MM.1S (cell line): Measurements from ENCODE around the gene GPR158.

Experiments
- EZH2phosphoT487 ChIP-seq: fragments of 300-600 bp; sonication (generic); IDR thresholded peaks from 2 replicates; pipeline ENCODE4 v1.6.1; 2018; ENCODE audit warnings: antibody characterized with exemption, low read length
- TF ChIP-seq, protein P1 (sequence below): fragments of 300-600 bp; sonication (generic); IDR thresholded peaks from 2 replicates; pipeline ENCODE4 v1.5.1; 2016; ENCODE audit warnings: antibody characterized with exemption, low read length, mixed read lengths

- TF ChIP-seq EZH2phosphoT487: no peak
- TF ChIP-seq, protein P1, sequence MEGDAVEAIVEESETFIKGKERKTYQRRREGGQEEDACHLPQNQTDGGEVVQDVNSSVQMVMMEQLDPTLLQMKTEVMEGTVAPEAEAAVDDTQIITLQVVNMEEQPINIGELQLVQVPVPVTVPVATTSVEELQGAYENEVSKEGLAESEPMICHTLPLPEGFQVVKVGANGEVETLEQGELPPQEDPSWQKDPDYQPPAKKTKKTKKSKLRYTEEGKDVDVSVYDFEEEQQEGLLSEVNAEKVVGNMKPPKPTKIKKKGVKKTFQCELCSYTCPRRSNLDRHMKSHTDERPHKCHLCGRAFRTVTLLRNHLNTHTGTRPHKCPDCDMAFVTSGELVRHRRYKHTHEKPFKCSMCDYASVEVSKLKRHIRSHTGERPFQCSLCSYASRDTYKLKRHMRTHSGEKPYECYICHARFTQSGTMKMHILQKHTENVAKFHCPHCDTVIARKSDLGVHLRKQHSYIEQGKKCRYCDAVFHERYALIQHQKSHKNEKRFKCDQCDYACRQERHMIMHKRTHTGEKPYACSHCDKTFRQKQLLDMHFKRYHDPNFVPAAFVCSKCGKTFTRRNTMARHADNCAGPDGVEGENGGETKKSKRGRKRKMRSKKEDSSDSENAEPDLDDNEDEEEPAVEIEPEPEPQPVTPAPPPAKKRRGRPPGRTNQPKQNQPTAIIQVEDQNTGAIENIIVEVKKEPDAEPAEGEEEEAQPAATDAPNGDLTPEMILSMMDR: no peak
Observed at GRCh38 chr10:25222085-25222660, 47.4 kb downstream of the GPR158 start.
